Progenitor cell of endocrine pancreas (in vitro differentiated cells): ENCODE results near the gene TEX19. TPM values are rescaled to one million over a fixed set of nuclear protein-coding genes. Genes with fewer than 3 reads are reported as not detected.

ENCODE experiments used
- DNase-seq: peaks from one replicate; pipeline ENCODE4 v3.0.0; 2021; ENCODE audit warnings: low spot score; ENCODE audit not compliant: unreplicated experiment
- H3K27ac Mint-ChIP-seq: 2 replicates; pipeline ENCODE4 v1.8.0; 2021; ENCODE audit warnings: mild to moderate bottlenecking, moderate library complexity, mixed read lengths
- H3K27me3 Mint-ChIP-seq: 2 replicates; pipeline ENCODE4 v1.8.0; 2021; ENCODE audit warnings: mixed read lengths
- H3K36me3 Mint-ChIP-seq: 2 replicates; pipeline ENCODE4 v1.8.0; 2022; ENCODE audit warnings: mixed read lengths; ENCODE audit not compliant: insufficient read depth
- H3K4me1 Mint-ChIP-seq: 2 replicates; pipeline ENCODE4 v1.8.0; 2021; ENCODE audit warnings: low read depth, mixed read lengths
- H3K4me3 Mint-ChIP-seq: 2 replicates; pipeline ENCODE4 v1.8.0; 2021; ENCODE audit warnings: low read depth, mild to moderate bottlenecking, moderate library complexity, mixed read lengths
- H3K9me3 Mint-ChIP-seq: 2 replicates; pipeline ENCODE4 v1.8.0; 2021; ENCODE audit warnings: low read depth, mixed read lengths
- total RNA-seq: library from RNA; stranded (reverse); gene quantifications from 2 replicates; pipeline ENCODE4 v1.2.1, GENCODE V29; 2021
- TF ChIP-seq, protein P1 (sequence below): fragments of 200-600 bp; sonication (generic); IDR thresholded peaks from one replicate; pipeline ENCODE4 v1.5.0; 2021; ENCODE audit warnings: antibody characterized with exemption, mild to moderate bottlenecking; ENCODE audit not compliant: unreplicated experiment

TEX19 gene
- total RNA-seq, 1 donor from 2014 or later, result not detected

DNA sequence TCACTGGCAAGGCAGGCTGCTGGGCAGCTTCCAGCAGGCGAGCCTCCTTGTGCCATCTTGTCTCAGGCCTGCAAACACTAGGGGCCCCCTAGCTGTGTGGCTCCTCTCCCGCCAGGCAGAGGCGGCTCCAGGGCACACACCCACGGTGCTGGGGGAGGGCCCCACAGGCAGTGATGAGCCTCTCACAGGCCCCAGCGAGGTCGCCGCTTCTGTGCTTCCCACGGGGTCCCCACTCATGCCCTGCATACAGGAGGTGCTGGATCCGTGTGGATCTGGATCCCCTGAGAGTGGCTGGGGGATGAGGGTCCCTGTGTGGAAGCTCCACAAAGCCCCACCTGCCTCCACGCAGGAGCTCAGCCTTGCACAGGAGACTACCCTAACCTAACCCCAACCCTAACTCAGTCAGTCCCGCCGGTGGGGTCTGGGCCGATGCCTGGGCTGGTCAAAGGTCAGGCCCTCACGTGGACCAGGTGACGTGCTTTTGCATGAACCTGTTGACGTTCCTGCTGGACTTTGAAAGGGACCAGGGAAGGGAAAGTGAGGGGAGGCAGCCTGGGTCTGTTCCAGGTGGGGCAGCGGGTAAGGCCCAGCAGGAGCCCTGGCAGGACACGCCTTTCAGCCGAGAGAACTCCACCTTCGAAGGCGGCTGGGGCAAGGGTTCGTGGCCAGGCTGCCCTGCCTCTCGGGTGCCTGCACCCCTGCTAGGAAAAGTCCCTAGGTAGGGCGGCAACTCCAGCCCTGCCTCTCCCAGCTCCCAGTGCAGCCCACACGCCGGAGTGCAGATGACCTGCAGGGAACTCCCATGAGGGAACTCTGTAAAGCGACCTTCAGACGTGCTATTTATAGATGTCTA lies 30.7 kb upstream of the TEX19 start:
- no peak overlapping the region for H3K27ac Mint-ChIP-seq

DNA sequence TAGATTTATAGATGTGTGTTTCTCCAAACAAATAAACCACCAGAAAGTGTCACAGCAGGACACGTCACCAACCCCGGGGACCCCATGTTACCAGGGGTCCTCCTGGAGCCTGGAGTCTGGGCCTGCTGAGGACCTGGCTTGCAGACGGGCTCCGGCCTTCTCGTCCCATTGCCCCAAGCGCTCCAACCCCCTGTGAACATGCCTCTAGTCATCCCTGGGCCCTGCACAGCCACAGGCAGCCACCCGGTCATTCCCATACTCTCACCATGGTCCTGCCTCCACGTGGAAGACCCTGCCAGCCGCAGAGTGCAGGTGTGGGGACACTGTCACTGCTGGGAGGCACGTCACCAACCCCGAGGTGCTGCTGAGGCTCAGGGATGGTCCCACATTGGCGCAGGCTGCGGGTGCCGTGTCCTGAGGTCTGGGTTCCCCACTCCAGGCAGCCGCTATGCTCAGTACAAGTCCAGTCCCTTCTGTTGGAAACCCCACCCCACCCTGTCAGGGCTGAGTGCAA lies 30.0 kb upstream of the TEX19 start:
- Mint-ChIP-seq H3K36me3 (no peaks in the 10 kb centered on the region), H3K27ac (no peak overlapping the region), H3K27me3 (peaks cover 27% of the 10 kb centered on the region), H3K4me1 (peaks cover 5% of the 10 kb centered on the region), H3K4me3 (no peak overlapping the region), H3K9me3 (no peaks in the 10 kb centered on the region)
- TF ChIP-seq, protein P1, sequence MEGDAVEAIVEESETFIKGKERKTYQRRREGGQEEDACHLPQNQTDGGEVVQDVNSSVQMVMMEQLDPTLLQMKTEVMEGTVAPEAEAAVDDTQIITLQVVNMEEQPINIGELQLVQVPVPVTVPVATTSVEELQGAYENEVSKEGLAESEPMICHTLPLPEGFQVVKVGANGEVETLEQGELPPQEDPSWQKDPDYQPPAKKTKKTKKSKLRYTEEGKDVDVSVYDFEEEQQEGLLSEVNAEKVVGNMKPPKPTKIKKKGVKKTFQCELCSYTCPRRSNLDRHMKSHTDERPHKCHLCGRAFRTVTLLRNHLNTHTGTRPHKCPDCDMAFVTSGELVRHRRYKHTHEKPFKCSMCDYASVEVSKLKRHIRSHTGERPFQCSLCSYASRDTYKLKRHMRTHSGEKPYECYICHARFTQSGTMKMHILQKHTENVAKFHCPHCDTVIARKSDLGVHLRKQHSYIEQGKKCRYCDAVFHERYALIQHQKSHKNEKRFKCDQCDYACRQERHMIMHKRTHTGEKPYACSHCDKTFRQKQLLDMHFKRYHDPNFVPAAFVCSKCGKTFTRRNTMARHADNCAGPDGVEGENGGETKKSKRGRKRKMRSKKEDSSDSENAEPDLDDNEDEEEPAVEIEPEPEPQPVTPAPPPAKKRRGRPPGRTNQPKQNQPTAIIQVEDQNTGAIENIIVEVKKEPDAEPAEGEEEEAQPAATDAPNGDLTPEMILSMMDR, result no peak
- DNase-seq, result no peak

More for the DNA sequence above, 30.7 kb upstream of the TEX19 start:
- Mint-ChIP-seq H3K4me3 (no peak overlapping the region), H3K9me3 (no peaks in the 10 kb centered on the region), H3K4me1 (peaks cover 5% of the 10 kb centered on the region), H3K36me3 (no peaks in the 10 kb centered on the region), H3K27me3 (peaks cover 27% of the 10 kb centered on the region)
- TF ChIP-seq, protein P1, result no peak
- no peak for DNase-seq

DNA sequence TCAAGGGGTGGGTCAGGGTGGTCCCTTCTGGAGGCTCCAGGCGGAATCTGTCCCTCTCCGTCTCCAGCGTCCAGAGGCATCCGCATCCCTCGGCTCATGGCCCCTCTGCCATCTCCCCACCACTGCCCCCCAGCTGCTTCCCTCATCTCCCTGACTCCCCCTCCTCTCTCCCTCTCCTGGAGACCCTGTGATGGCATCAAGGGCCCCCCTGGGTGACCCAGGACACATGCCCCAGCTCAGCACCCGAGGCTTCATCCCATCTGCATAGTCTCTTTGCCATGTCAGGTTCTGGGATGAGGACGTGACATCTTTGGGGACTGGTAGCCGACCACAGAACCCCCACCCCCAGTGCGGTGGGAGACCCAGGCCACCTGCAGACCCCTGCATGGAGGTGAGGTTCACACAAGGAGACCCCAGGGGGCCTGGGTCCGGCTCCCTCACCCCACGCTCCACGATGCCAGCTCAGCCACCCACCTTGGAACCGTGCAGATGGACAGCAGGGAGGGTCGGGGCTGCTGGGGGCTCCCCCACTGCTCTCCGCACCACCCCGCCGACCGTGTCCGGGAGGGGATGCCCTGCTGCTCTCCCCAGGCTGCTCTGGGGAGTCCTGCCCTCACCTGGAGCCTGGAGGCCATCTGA lies 29.2 kb upstream of the TEX19 start:
- no peaks in the 10 kb centered on the region for H3K9me3 Mint-ChIP-seq
- H3K27ac Mint-ChIP-seq, result no peak overlapping the region
- no peak overlapping the region for H3K4me3 Mint-ChIP-seq
- H3K27me3 Mint-ChIP-seq, result peaks cover 32% of the 10 kb centered on the region
- no peak for DNase-seq
- H3K36me3 Mint-ChIP-seq, result no peaks in the 10 kb centered on the region
- peaks cover 5% of the 10 kb centered on the region for H3K4me1 Mint-ChIP-seq
- TF ChIP-seq, protein P1, result no peak

DNA sequence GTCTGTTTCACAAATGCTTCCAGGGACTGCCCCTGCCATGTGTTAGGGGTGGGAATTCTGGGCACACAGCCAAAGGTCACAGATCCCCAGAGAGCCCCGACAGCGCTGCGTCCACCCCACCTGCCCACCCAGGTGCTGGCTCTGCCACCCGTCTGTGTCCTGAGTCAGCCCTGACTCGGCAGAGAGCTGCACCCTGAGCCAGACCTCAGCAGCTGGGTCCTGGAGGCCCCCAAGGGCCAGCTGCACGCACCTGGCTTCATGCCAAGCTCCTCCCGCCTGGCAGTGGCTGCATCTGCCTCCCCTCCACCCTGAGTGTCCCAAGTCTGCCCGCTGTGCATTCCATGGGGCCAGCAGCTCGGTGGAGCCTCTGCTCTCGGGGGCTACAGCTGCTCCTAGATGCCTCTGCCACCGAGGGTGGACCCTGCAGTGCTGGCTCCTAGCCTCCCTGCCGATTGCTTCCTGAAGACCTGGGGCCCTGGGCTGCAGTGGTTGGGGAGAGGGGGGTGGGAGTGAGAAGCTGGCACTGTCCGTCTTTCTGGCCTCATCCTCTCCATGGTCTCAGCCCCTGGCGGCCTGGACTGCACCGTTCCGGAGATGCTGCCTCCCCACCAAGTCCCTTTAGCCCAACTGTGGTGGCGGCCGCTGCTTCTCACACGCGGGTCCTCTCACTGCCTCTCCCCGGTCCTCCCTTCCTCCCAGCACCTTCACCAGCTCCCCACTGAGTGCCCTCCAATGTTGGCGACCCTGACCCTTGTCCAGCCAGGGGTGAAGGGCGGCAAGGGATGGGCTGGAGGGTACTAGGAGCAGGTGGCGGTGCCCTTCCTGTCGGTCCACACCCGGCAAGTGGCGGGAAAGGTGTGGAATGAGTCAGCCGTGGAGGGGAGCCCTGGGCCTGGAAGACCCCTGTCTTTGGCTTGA lies 28.5 kb upstream of the TEX19 start:
- TF ChIP-seq, protein P1, result no peak
- no peak overlapping the region for H3K27ac Mint-ChIP-seq
- DNase-seq, result no peak
- no peak overlapping the region for H3K4me3 Mint-ChIP-seq
- no peaks in the 10 kb centered on the region for H3K36me3 Mint-ChIP-seq
- no peaks in the 10 kb centered on the region for H3K9me3 Mint-ChIP-seq
- H3K4me1 Mint-ChIP-seq, result peaks cover 8% of the 10 kb centered on the region
- H3K27me3 Mint-ChIP-seq, result peaks cover 40% of the 10 kb centered on the region
